Measurements from ENCODE around the gene ZNF335.

GRCh38 chr20:45993197-45993951, 21.4 kb upstream of the ZNF335 start:
- TF ChIP-seq JUNB (CRISPR knock-in tag; IDR thresholded peaks at IDR 0.05; ENCODE audit: borderline replicate concordance) (no peak), FOXP4 (CRISPR knock-in tag; IDR thresholded peaks at IDR 0.05) (no peak), ZNF510 (CRISPR knock-in tag; IDR thresholded peaks at IDR 0.05; ENCODE audit: low read depth) (no peak), PRDM10 (CRISPR knock-in tag; IDR thresholded peaks at IDR 0.05; ENCODE audit: low read depth) (peak; percentile 46; the same call in 1 of the 2 replicates), CTCF (CRISPR knock-in tag; IDR thresholded peaks at IDR 0.05) (no peak), HMG20B (CRISPR knock-in tag; conservative IDR thresholded peaks at IDR 0.05) (no peak), ZNF670 (CRISPR knock-in tag; IDR thresholded peaks at IDR 0.05; ENCODE audit: borderline replicate concordance) (no peak), NCOA2 (CRISPR knock-in tag; IDR thresholded peaks at IDR 0.05) (no peak), SMC3 (IDR thresholded peaks at IDR 0.05; ENCODE audit: low read length) (no peak), HBP1 (CRISPR knock-in tag; IDR thresholded peaks at IDR 0.05; ENCODE audit: low read depth) (no peak), USF2 (IDR thresholded peaks at IDR 0.05; ENCODE audit: low read depth, low read length) (no peak), USF2 (CRISPR knock-in tag; IDR thresholded peaks at IDR 0.05; ENCODE audit: borderline replicate concordance) (no peak), HNRNPUL1 (IDR thresholded peaks at IDR 0.05; ENCODE audit: low read depth, low read length) (no peak), ZBTB33 (CRISPR knock-in tag; IDR thresholded peaks at IDR 0.05) (no peak)

Data from HepG2 (cell line).